ENCODE measurements around the gene ADAMTS13.

Gene ADAMTS13

DNA sequence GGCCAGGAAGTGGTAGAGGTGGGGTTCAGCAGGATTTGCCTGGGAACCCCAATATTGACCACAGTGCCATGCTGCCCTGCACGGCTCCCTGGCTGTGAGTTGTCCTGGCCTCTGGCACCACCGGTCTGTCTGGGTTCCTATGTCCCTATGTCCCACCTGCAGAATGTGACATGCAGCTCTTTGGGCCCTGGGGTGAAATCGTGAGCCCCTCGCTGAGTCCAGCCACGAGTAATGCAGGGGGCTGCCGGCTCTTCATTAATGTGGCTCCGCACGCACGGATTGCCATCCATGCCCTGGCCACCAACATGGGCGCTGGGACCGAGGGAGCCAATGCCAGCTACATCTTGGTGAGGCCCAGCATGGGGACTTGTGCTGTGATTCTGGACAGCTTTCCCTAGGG, 35.6 kb downstream of the ADAMTS13 start:
- TF ChIP-seq, protein P1, sequence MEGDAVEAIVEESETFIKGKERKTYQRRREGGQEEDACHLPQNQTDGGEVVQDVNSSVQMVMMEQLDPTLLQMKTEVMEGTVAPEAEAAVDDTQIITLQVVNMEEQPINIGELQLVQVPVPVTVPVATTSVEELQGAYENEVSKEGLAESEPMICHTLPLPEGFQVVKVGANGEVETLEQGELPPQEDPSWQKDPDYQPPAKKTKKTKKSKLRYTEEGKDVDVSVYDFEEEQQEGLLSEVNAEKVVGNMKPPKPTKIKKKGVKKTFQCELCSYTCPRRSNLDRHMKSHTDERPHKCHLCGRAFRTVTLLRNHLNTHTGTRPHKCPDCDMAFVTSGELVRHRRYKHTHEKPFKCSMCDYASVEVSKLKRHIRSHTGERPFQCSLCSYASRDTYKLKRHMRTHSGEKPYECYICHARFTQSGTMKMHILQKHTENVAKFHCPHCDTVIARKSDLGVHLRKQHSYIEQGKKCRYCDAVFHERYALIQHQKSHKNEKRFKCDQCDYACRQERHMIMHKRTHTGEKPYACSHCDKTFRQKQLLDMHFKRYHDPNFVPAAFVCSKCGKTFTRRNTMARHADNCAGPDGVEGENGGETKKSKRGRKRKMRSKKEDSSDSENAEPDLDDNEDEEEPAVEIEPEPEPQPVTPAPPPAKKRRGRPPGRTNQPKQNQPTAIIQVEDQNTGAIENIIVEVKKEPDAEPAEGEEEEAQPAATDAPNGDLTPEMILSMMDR (IDR thresholded peaks at IDR 0.05; ENCODE audit: low read depth, low read length) = no peak
- no peak for DNase-seq (ENCODE audit: low read depth in 2 of 2)
- H3K4me3 ChIP-seq (replicated peaks in 1 of 2; ENCODE audit: low read depth in 2 of 2, low read length in 2 of 2) = no peak overlapping the region

DNA sequence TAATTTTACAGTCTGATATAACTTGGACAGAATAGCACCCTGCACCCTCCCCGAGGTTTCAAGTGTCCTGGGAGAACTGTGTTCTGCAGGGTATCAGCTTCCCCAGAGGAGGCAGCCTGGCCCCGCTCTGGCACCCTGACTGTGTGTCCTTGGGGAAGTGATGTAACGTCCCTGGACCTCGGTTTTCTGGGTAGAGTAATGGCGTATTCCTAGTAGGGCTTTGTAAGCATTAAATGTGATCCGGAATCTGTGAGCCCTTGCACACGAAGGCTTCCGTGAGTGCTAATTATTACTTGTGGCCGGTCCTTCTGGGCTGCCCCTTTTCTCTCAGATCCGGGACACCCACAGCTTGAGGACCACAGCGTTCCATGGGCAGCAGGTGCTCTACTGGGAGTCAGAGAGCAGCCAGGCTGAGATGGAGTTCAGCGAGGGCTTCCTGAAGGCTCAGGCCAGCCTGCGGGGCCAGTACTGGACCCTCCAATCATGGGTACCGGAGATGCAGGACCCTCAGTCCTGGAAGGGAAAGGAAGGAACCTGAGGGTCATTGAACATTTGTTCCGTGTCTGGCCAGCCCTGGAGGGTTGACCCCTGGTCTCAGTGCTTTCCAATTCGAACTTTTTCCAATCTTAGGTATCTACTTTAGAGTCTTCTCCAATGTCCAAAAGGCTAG, 36.6 kb downstream of the ADAMTS13 start:
- TF ChIP-seq, protein P1 (IDR thresholded peaks at IDR 0.05; ENCODE audit: low read depth, low read length) = no peak
- no peak for DNase-seq (ENCODE audit: low read depth in 2 of 2)
- no peak overlapping the region for H3K4me3 ChIP-seq (replicated peaks in 1 of 2; ENCODE audit: low read depth in 2 of 2, low read length in 2 of 2)

DNA sequence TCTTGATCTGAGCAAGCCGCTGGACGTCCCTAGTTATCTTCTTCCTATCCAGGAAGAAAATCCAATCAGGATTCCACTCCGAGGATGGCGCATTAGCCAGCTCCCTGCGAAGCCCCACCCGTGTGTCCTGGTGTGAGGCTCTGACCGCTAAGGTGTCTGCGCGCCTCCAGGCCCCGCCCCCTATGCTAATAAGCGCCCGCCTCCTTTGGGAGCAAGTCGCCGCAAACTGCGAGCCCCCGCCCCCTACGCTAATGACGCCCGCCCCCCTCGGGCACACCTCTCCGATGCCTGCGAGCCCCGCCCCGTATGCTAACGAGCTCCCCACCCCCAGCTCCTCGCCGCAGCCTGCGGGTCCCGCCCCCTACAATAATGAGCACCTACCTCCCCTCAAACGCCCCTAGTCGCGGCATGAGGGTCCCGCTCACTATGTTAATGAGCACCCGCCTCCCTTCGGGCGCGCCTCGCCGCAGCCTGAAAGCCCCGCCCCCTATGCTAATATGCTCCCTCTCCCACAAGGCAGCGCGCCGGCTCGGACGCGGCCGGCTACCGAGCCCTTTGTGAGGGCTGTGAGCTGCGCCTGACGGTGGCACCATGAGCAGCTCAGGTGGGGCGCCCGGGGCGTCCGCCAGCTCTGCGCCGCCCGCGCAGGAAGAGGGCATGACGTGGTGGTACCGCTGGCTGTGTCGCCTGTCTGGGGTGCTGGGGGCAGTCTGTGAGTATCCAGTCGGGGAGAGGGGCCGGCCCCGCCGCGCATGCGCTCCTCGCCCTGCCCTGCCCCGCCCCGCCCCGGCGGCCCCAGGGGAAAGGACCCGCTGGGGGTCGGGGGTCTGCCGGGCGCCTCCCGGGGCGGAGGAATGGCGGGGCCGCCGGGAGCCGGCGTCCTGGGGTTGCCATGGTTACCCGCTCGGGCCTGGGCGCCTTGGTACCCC, 37.6 kb downstream of the ADAMTS13 start, which contains the start of gene CACFD1:
CACFD1 (plus strand) TSS at position 503 of the 929 bp plus-strand sequence; CDS start at position 592, 89 bp downstream.
- DNase-seq (ENCODE audit: low read depth in 2 of 2) = peak; percentile 92 to 96
- TF ChIP-seq, protein P1 (IDR thresholded peaks at IDR 0.05; ENCODE audit: low read depth, low read length) = no peak
- H3K4me3 ChIP-seq (replicated peaks in 1 of 2; ENCODE audit: low read depth in 2 of 2, low read length in 2 of 2) = peak within 1 kb of the TSS; percentile 61 to 86

DNA sequence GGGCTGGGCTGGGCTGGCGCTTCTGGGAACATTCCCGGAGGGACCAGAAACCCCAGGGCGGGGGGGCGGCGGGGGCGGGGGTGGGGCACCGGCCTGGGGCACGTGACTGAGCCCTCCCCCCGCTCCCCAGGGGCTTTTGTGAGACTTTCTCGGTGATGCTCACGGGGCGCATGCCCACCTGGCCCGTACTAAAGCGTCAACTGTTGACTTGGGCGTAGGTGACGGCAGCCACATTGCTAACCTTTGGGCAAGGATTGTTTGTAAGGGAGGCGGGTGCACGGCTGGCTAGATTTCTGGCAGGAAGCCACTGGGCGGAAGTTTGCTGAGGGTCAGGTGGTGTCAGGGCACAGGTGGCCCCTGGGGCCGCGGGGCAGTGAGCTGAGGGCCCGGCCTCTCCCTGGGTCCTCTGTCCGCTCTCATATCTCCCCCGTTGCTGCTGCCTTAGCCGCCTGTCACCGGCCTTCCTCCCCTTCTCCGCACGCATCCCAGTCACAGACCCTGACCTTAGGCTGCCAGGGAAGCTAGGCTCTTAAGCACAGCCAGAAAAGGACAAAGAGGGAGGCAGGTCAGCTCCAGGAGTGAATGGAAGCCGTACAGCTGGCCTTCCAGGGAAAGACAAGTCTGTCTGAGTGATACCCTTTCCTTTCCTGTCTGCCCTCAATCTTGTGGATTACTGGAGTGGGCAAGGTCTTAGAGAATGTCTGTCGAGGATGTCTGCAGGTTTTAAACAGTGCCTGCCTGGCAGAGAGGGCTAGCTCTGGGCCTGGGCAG, 38.4 kb downstream of the ADAMTS13 start:
- DNase-seq (ENCODE audit: low read depth in 2 of 2) = peak in 1 of 2 donors; percentile 32
- TF ChIP-seq, protein P1 (IDR thresholded peaks at IDR 0.05; ENCODE audit: low read depth, low read length) = no peak

DNA sequence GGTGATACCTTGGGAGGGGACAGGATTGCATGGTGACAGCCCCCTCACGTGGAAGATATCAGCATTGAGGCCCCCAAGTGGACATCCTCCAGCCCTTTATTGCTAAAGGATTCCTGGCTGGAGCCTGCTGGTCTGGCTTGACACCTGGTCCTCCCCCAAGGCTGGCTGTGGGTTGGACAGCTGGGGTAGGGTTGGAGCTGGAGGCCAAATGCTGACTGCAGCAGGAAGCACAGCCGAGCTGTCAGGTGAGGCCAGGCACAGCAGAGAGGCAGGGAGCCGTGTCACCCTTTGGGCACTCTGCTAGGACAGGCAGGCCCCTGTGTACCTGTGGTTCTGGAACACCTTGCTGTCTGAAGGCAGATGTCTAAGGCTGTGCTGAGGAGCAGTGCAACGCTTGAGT, 39.8 kb downstream of the ADAMTS13 start:
- no peak for DNase-seq (ENCODE audit: low read depth in 2 of 2)
- TF ChIP-seq, protein P1 (IDR thresholded peaks at IDR 0.05; ENCODE audit: low read depth, low read length) = no peak

More for the DNA sequence above, 38.4 kb downstream of the ADAMTS13 start:
- peak overlapping the region; percentile 61 to 86 for H3K4me3 ChIP-seq (replicated peaks in 1 of 2; ENCODE audit: low read depth in 2 of 2, low read length in 2 of 2)

DNA sequence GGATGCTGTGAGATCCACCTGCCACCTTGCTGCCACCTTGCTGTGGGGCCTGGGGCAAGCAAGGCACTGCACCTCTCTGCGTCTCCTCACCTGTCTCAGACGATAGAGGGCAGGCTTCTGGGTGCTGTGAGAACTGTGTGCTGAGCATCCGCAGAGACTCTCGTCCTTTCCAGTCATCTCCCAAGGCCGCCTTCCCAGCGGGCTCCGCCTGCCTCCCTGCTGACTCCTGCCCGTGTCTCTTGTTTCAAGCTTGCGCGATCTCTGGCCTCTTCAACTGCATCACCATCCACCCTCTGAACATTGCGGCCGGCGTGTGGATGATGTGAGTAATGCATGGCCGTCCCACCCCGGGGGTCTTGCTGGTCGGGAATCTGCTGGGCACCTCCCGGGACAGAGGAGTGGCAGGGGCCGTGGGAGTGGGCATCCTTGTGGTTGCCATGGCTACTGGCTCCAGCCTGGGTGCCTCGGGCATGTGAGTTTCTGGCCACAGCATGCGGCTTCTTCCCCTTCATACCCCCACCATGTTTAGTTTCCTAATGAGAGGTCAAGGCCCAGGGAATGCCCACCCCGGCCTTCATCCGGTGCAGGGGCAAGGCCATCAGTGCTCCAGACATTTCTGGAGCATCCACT, 41.2 kb downstream of the ADAMTS13 start:
- no peak for DNase-seq (ENCODE audit: low read depth in 2 of 2)
- TF ChIP-seq, protein P1 (IDR thresholded peaks at IDR 0.05; ENCODE audit: low read depth, low read length) = no peak
- H3K4me3 ChIP-seq (replicated peaks in 1 of 2; ENCODE audit: low read depth in 2 of 2, low read length in 2 of 2) = no peak overlapping the region

More for the DNA sequence above, 39.8 kb downstream of the ADAMTS13 start:
- no peak overlapping the region for H3K4me3 ChIP-seq (replicated peaks in 1 of 2; ENCODE audit: low read depth in 2 of 2, low read length in 2 of 2)
